HepG2 (cell line): ENCODE measurements around the gene RPS14. TPM values are rescaled to one million over a fixed set of nuclear protein-coding genes. Genes with fewer than 3 reads are reported as not detected.

Source experiments
- FOSL1 ChIP-seq: sonication (generic); formaldehyde crosslinking; IDR thresholded peaks from 2 replicates; pipeline ENCODE4 v1.9.0; 2021; ENCODE audit warnings: missing genetic modification reagents, borderline replicate concordance
- HMG20B ChIP-seq: conservative IDR thresholded peaks from 2 replicates; pipeline ENCODE4 v1.6.1; 2016; ENCODE audit warnings: missing genetic modification reagents, missing compliant biosample characterization
- KLF13 ChIP-seq: sonication (generic); formaldehyde crosslinking; IDR thresholded peaks from 2 replicates; pipeline ENCODE4 v1.4.0; 2020; ENCODE audit warnings: mild to moderate bottlenecking, missing genetic modification reagents
- MEIS1 ChIP-seq: sonication (generic); formaldehyde crosslinking; IDR thresholded peaks from 2 replicates; pipeline ENCODE4 v1.9.0; 2021; ENCODE audit warnings: mild to moderate bottlenecking, missing genetic modification reagents, moderate library complexity, borderline replicate concordance
- MYNN ChIP-seq: sonication (generic); formaldehyde crosslinking; IDR thresholded peaks from 2 replicates; pipeline ENCODE4 v1.4.0; 2020; ENCODE audit warnings: mild to moderate bottlenecking, low read depth, missing genetic modification reagents
- PITX1 ChIP-seq: sonication (generic); formaldehyde crosslinking; IDR thresholded peaks from 2 replicates; pipeline ENCODE4 v1.5.1; 2020; ENCODE audit warnings: mild to moderate bottlenecking, missing genetic modification reagents
- RORA ChIP-seq: sonication (generic); formaldehyde crosslinking; IDR thresholded peaks from 2 replicates; pipeline ENCODE4 v1.5.0; 2020; ENCODE audit warnings: mild to moderate bottlenecking, missing genetic modification reagents, moderate library complexity
- TOPORS ChIP-seq: sonication (generic); formaldehyde crosslinking; IDR thresholded peaks from 2 replicates; pipeline ENCODE4 v1.8.0; 2023; ENCODE audit warnings: mild to moderate bottlenecking, missing genetic modification reagents
- ZFP37 ChIP-seq: sonication (generic); formaldehyde crosslinking; IDR thresholded peaks from 2 replicates; pipeline ENCODE4 v1.4.0; 2020; ENCODE audit warnings: missing genetic modification reagents, borderline replicate concordance
- ZKSCAN8 ChIP-seq: IDR thresholded peaks from 2 replicates; pipeline ENCODE4 v1.6.1; 2016; ENCODE audit warnings: borderline replicate concordance, missing genetic modification reagents, missing compliant biosample characterization
- ZNF12 ChIP-seq: sonication (generic); formaldehyde crosslinking; IDR thresholded peaks from 2 replicates; pipeline ENCODE4 v1.5.0; 2020; ENCODE audit warnings: missing genetic modification reagents
- ZNF331 ChIP-seq: sonication (generic); formaldehyde crosslinking; IDR thresholded peaks from 2 replicates; pipeline ENCODE4 v1.4.0; 2020; ENCODE audit warnings: missing genetic modification reagents
- ZNF441 ChIP-seq: sonication (generic); formaldehyde crosslinking; IDR thresholded peaks from 2 replicates; pipeline ENCODE4 v1.7.0; 2021; ENCODE audit warnings: missing genetic modification reagents, borderline replicate concordance
- ZNF549 ChIP-seq: sonication (generic); formaldehyde crosslinking; IDR thresholded peaks from 2 replicates; pipeline ENCODE4 v1.5.0; 2020; ENCODE audit warnings: missing genetic modification reagents
- ZNF570 ChIP-seq: sonication (generic); formaldehyde crosslinking; IDR thresholded peaks from 2 replicates; pipeline ENCODE4 v1.4.0; 2020; ENCODE audit warnings: mild to moderate bottlenecking, missing genetic modification reagents, borderline replicate concordance
- ZNF713 ChIP-seq: sonication (generic); formaldehyde crosslinking; IDR thresholded peaks from 2 replicates; pipeline ENCODE4 v1.4.0; 2020; ENCODE audit warnings: mild to moderate bottlenecking, missing genetic modification reagents
- polyA plus RNA-seq, 8 experiments: library from polyadenylated mRNA; depleted of rRNA in 3 of 8; stranded (reverse) in 7 of 8; unstranded in 1 of 8; fragments of >200 nt; fragmentation: Illumina TruSeq in 4 of 8; extraction: Trizol in 4 of 8; gene quantifications; 2 replicates each; pipeline versions ENCODE4 v1.2.1 to v1.2.3, GENCODE V29; 2011 to 2016; ENCODE audit warnings: low read depth in 4 of 8, missing spikeins in 1 of 8, mixed read lengths in 1 of 8; ENCODE audit not compliant: insufficient read depth in 1 of 8
- total RNA-seq, 5 experiments: library from RNA; depleted of rRNA; stranded (reverse); fragments of >200 nt; fragmentation: Illumina TruSeq; extraction: Trizol; gene quantifications; 2 replicates each; pipeline ENCODE4 v1.2.3, GENCODE V29; 2016; ENCODE audit warnings: low read depth in 1 of 5
- TF ChIP-seq, protein P1 (sequence below): sonication (generic); formaldehyde crosslinking; conservative IDR thresholded peaks from 2 replicates; pipeline ENCODE4 v1.8.0; 2022; ENCODE audit warnings: mild to moderate bottlenecking, moderate library complexity, missing genetic modification reagents
- TF ChIP-seq, protein P2 (sequence below): IDR thresholded peaks from 2 replicates; pipeline ENCODE4 v1.4.0; 2020; ENCODE audit warnings: mild to moderate bottlenecking, missing genetic modification reagents
- TF ChIP-seq, protein P3 (sequence below): sonication (generic); formaldehyde crosslinking; IDR thresholded peaks from 2 replicates; pipeline ENCODE4 v1.5.0; 2020; ENCODE audit warnings: missing genetic modification reagents
- TF ChIP-seq, protein P4 (sequence below): sonication (generic); formaldehyde crosslinking; IDR thresholded peaks from 2 replicates; pipeline ENCODE4 v1.4.0; 2020; ENCODE audit warnings: mild to moderate bottlenecking, missing genetic modification reagents

Gene RPS14
- total and polyA plus RNA-seq, 2 of the 13 experiments (the other 11 are each of a cell fraction or from before 2014, with no cell fraction given), result 2,116 to 3,295 TPM

DNA sequence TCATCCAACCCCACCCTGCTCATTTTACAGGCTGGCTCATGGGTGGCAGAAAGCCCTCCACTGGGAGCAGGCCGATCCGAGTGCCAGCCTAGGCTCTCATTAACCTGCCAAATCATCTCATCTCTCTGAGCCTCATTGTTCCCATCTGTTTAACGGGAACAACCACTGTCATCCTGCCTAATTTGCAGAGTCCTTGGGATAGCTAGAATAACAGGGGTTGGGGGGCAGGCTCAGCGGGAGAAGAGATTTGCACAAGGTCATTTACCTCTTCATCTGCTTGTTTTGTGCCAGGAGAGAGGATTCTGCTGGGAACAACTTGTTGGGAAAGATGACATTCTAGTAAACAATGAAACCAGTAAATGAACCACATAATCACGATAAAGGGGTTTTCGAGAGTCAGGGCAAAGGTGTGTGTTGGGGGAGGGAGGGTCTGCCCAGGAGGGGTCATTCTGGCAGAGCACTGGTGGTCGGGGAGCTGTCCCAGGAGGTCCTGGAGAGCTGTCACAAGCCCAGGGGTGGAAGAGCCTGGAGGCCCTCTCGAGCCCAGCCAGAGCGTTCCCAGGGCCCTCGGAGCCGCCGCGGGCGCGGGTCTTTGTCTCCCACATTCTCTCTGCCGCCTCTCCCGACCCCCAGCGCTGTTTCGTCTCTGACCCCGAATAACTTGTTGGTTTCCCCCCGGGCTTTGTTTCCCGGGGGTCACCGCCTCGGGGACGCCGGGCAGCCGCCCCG lies 35.6 kb upstream of the RPS14 start (continued):
- no peak for TF ChIP-seq HMG20B
- no peak for TF ChIP-seq FOSL1
- no peak for TF ChIP-seq ZNF549 (CRISPR knock-in tag)
- no peak for TF ChIP-seq ZNF713 (CRISPR knock-in tag)
- TF ChIP-seq RORA, result no peak
- TF ChIP-seq, protein P1, sequence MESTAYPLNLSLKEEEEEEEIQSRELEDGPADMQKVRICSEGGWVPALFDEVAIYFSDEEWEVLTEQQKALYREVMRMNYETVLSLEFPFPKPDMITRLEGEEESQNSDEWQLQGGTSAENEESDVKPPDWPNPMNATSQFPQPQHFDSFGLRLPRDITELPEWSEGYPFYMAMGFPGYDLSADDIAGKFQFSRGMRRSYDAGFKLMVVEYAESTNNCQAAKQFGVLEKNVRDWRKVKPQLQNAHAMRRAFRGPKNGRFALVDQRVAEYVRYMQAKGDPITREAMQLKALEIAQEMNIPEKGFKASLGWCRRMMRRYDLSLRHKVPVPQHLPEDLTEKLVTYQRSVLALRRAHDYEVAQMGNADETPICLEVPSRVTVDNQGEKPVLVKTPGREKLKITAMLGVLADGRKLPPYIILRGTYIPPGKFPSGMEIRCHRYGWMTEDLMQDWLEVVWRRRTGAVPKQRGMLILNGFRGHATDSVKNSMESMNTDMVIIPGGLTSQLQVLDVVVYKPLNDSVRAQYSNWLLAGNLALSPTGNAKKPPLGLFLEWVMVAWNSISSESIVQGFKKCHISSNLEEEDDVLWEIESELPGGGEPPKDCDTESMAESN (CRISPR knock-in tag), result no peak
- no peak for TF ChIP-seq ZNF12 (CRISPR knock-in tag)
- no peak for TF ChIP-seq TOPORS (CRISPR knock-in tag)
- TF ChIP-seq, protein P2, sequence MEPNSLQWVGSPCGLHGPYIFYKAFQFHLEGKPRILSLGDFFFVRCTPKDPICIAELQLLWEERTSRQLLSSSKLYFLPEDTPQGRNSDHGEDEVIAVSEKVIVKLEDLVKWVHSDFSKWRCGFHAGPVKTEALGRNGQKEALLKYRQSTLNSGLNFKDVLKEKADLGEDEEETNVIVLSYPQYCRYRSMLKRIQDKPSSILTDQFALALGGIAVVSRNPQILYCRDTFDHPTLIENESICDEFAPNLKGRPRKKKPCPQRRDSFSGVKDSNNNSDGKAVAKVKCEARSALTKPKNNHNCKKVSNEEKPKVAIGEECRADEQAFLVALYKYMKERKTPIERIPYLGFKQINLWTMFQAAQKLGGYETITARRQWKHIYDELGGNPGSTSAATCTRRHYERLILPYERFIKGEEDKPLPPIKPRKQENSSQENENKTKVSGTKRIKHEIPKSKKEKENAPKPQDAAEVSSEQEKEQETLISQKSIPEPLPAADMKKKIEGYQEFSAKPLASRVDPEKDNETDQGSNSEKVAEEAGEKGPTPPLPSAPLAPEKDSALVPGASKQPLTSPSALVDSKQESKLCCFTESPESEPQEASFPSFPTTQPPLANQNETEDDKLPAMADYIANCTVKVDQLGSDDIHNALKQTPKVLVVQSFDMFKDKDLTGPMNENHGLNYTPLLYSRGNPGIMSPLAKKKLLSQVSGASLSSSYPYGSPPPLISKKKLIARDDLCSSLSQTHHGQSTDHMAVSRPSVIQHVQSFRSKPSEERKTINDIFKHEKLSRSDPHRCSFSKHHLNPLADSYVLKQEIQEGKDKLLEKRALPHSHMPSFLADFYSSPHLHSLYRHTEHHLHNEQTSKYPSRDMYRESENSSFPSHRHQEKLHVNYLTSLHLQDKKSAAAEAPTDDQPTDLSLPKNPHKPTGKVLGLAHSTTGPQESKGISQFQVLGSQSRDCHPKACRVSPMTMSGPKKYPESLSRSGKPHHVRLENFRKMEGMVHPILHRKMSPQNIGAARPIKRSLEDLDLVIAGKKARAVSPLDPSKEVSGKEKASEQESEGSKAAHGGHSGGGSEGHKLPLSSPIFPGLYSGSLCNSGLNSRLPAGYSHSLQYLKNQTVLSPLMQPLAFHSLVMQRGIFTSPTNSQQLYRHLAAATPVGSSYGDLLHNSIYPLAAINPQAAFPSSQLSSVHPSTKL, result no peak; the same call in 1 of the 2 replicates
- no peak; the same call in 1 of the 2 replicates for TF ChIP-seq ZNF441 (CRISPR knock-in tag)
- no peak for TF ChIP-seq KLF13 (CRISPR knock-in tag)
- TF ChIP-seq ZNF331, result no peak
- TF ChIP-seq, protein P3, sequence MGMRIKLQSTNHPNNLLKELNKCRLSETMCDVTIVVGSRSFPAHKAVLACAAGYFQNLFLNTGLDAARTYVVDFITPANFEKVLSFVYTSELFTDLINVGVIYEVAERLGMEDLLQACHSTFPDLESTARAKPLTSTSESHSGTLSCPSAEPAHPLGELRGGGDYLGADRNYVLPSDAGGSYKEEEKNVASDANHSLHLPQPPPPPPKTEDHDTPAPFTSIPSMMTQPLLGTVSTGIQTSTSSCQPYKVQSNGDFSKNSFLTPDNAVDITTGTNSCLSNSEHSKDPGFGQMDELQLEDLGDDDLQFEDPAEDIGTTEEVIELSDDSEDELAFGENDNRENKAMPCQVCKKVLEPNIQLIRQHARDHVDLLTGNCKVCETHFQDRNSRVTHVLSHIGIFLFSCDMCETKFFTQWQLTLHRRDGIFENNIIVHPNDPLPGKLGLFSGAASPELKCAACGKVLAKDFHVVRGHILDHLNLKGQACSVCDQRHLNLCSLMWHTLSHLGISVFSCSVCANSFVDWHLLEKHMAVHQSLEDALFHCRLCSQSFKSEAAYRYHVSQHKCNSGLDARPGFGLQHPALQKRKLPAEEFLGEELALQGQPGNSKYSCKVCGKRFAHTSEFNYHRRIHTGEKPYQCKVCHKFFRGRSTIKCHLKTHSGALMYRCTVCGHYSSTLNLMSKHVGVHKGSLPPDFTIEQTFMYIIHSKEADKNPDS (CRISPR knock-in tag), result no peak
- TF ChIP-seq, protein P4, sequence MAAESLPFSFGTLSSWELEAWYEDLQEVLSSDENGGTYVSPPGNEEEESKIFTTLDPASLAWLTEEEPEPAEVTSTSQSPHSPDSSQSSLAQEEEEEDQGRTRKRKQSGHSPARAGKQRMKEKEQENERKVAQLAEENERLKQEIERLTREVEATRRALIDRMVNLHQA, result no peak
- no peak for TF ChIP-seq MEIS1 (CRISPR knock-in tag)
- TF ChIP-seq PITX1 (CRISPR knock-in tag), result no peak
- TF ChIP-seq ZFP37 (CRISPR knock-in tag), result no peak
- TF ChIP-seq MYNN (CRISPR knock-in tag), result no peak
- no peak for TF ChIP-seq ZNF570 (CRISPR knock-in tag)
- no peak for TF ChIP-seq ZKSCAN8
